Subcutaneous adipose tissue (tissue), 4 donors: ENCODE results near the gene SASH1. TPM values are rescaled to one million over a fixed set of nuclear protein-coding genes. Genes with fewer than 3 reads are reported as not detected.

Source experiments
- CTCF ChIP-seq: fragments of 450-650 bp; IDR thresholded peaks from one replicate; pipeline ENCODE4 v1.5.1; 2016; ENCODE audit warnings: low read depth, mild to moderate bottlenecking, control low read depth, antibody characterized with exemption, moderate library complexity
- total RNA-seq, 4 donors: library from RNA; depleted of rRNA; stranded (reverse); fragments of >200 nt; gene quantifications; one replicate each; pipeline ENCODE4 v1.1.0, GENCODE V29; 2016

The SASH1 gene
- 100 to 1,000 TPM; 234 to 322 (median 267) TPM for total RNA-seq

DNA sequence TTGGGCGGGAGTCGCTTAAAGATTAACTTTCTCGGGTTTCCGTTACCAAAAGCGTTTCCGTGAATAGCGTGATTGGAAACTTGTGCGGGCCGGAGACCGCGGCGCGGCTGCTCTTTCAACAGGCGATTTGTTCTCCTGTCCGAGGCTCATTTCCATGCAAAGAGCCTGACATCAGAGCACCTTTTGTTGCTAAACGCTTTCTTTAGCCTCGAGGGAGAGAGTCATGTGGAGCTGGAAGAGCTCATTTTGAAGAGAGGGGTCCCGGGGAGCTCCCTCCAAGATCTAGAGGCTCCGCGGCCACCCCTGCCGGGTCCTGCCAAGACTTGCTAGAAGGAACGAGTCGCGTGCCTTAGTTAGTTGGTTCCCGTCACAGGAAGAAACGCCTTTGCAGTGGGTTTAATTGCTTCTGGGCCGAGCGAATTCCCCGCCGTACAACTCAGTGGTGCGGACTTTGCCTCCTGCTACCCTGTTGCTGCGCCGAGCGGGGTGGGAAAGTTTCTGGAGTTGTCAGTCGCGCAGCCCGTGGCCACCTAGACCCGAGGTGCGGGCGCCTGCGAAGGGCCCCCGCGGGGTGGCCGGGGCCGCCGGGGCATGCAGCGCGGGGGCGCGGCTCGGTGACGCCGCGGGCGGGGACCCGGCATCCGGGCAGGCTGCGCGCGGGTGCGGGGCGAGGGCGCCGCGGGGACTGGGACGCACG, at the start of gene SASH1:
Gene SASH1 (plus strand): TSS at position 489 of the 697 bp plus-strand sequence. CDS start 230 bp downstream, outside the sequence.
- TF ChIP-seq CTCF = no peak

DNA sequence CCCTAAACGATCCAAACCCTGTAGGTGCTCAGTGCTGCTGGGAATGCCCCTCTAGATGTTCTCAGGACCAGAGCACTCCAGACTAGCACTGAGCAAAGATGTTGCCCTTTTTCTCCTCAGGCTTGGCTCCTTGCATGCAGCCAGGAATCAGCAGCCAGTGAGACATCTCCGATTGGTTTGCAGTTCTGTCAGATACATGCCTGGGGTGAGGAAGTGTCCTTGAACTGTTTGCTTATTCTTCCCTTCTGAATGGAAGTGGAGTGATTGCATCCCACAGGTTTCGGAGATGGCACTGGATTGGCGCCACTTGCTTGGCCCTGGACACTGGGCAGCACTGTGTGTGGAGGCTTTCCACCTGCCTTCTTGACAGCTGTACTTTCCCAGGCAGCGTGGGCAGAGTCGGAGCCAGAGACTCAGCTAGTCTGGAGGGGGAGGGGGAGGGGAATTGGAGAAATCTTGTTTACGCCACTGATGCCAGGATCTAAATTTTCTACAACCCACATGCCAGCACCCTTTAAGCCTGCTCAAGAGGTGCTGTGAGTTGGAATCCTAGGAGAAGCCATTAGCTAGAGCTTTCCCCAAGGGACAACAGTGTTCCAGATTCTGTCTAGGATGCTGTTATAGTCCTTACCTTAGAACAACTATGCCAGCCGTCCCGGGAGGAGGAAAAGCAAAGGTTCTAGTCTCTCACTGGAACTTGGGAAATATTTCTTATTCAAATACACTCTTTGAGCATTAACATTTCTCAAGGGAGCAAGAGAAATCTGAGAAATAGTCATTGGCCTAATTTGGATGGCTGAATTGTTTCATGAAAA, 49.2 kb upstream of the SASH1 start:
- TF ChIP-seq CTCF = no peak

GRCh38 chr6:148294059-148294458, 48.6 kb upstream of the SASH1 start:
- no peak for TF ChIP-seq CTCF

DNA sequence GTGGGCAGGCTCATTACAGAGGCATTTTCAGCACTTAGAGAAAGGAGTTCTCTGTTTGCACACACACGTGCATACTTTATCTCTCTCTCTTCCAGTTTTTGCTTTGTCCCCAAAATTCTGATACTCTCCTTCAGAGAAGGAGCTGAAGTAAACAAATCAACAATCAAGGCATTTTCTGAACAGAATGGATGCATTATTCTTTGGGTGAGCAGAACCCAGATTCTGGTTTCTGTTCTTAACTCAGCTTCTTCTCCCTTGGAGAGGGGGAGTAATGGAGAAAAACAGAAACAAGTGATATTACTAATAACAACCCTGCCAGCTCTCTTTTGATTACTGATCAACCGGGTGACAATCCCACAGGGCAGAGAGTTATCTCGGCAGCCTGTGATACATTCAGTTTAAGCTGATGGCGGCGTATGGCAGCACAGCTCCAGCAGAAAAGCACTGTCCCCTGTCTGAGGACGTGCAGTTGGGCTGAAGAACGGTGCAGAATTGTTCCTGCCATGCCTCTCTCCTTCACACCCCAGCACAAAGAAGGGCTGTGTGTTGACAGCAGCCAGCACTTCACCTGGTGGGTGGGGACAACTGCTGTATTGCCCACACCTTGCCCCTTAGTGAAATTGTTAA, 47.3 kb upstream of the SASH1 start:
- TF ChIP-seq CTCF = no peak

DNA sequence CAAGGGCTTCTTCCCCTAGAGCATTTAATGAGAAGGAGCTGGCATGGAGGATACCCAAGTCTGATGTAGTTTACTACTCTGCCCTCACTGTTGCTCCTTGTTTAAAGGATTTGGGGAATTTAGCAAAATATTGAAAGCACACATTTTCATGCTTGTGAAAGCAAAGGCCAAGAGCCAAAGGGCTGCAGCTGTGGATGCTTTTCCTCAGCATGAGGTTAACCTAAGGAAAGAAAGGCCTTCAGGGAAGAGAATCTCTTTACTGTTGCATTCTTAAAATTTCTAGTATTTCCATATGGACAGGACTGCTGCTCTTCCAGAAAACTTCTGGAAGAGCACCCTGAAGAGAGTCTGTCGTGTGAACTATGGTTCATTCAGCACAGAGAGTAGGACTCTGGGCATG, 45.9 kb upstream of the SASH1 start:
- TF ChIP-seq CTCF = no peak

GRCh38 chr6:148298683-148299082, 44.0 kb upstream of the SASH1 start:
- TF ChIP-seq CTCF = no peak

DNA sequence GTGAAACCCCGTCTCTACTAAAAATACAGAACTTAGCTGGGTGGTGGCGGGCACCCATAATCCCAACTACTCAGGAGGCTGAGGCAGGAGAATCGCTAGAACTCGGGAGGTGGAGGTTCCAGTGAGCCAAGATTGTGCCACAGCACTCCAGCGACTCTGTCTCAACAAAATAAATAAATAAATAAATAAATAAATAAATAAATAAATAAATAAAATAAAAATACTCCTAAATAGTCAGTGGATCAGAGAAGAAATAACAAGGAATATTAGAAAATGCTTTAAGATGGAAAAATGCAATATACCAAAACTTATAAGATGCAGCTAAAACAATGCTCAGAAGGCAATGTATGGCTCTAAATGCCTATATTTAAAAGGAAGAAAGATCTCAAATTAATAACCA, 39.0 kb upstream of the SASH1 start:
- no peak for TF ChIP-seq CTCF
